HG03354 (cell line): ENCODE measurements around the gene REV3L.
"Not testable (repeated sequence)": the region's sequence is repeated elsewhere in the genome, so short reads cannot be mapped to it uniquely, and the experiment has no call there.

ENCODE experiments used
- ATAC-seq: cut with Tn5 transposase; IDR thresholded peaks from one replicate; pipeline ENCODE4 v1.9.1; 2021; ENCODE audit warnings: mild to moderate bottlenecking; ENCODE audit not compliant: unreplicated experiment, poor library complexity, severe bottlenecking

Gene REV3L

GRCh38 chr6:111276736-111277135 lies 206.3 kb downstream of the REV3L start:
- no peak for ATAC-seq

GRCh38 chr6:111276335-111276734 lies 206.7 kb downstream of the REV3L start:
- no peak for ATAC-seq

GRCh38 chr6:111274593-111275217 lies 208.3 kb downstream of the REV3L start:
- no peak for ATAC-seq

GRCh38 chr6:111270121-111270520 lies 212.9 kb downstream of the REV3L start:
- ATAC-seq, result no peak

GRCh38 chr6:111269401-111269970 lies 213.5 kb downstream of the REV3L start:
- ATAC-seq, result no peak

GRCh38 chr6:111267764-111268333 lies 215.2 kb downstream of the REV3L start:
- ATAC-seq, result no peak

GRCh38 chr6:111266276-111266675 lies 216.7 kb downstream of the REV3L start:
- no peak for ATAC-seq

- ATAC-seq, result no peak
These were observed 217.2 kb downstream of the REV3L start for GRCh38 chr6:111265842-111266241.

GRCh38 chr6:111263837-111264236 lies 219.2 kb downstream of the REV3L start:
- no peak for ATAC-seq

- ATAC-seq, result no peak
These were observed 222.3 kb downstream of the REV3L start for GRCh38 chr6:111260570-111261298.

- peak; percentile 99 for ATAC-seq
These were observed 223.8 kb downstream of the REV3L start for GRCh38 chr6:111259089-111259831.

- ATAC-seq, result peak; percentile 5
These were observed 224.4 kb downstream of the REV3L start for GRCh38 chr6:111258615-111259088.

- ATAC-seq, result no peak
These were observed 225.0 kb downstream of the REV3L start for GRCh38 chr6:111258010-111258409.

GRCh38 chr6:111256646-111257045 lies 226.4 kb downstream of the REV3L start:
- ATAC-seq, result no peak

- not testable (repeated sequence) for ATAC-seq
These were observed 227.2 kb downstream of the REV3L start for GRCh38 chr6:111255838-111256237.

- ATAC-seq, result no peak
These were observed 228.2 kb downstream of the REV3L start for GRCh38 chr6:111254779-111255166.

GRCh38 chr6:111254004-111254778 lies 228.8 kb downstream of the REV3L start:
- ATAC-seq, result no peak

GRCh38 chr6:111252726-111253125 lies 230.3 kb downstream of the REV3L start:
- ATAC-seq, result no peak

GRCh38 chr6:111250791-111251354 lies 232.1 kb downstream of the REV3L start:
- peak; percentile 56 for ATAC-seq
